ENCODE data around the gene SOX6. TPM values are rescaled to one million over a fixed set of nuclear protein-coding genes. Genes with fewer than 3 reads are reported as not detected.

Gene SOX6
- total RNA-seq, 1 donor from 2014 or later = 1.4 TPM

DNA sequence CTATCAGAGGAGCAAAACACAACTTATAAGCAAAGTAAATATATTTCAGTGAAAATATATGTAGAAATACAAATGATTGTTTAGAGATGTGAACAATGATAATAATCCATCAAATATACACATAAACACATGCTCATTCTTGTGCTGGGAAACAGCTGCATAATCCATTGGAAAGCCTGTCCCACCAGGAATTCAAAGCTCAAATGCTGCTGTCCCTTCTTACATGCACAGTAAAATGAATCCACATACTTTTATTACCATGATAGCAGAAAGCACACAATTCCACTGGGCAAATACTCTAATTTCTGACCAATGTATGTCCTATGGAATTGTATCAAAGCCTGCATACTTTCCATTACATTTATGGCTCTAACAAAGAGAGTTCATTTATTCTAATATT lies 44.5 kb downstream of the SOX6 start:
- Mint-ChIP-seq H3K27ac (ENCODE audit: unreplicated experiment) (no peak overlapping the region), H3K9me3 (ENCODE audit: unreplicated experiment) (no peaks in the 10 kb centered on the region), H3K36me3 (ENCODE audit: unreplicated experiment) (no peaks in the 10 kb centered on the region), H3K4me3 (ENCODE audit: unreplicated experiment) (no peak overlapping the region), H3K4me1 (ENCODE audit: low read depth, unreplicated experiment) (no peaks in the 10 kb centered on the region), H3K27me3 (ENCODE audit: unreplicated experiment) (no peaks in the 10 kb centered on the region)
- no peak for DNase-seq
- TF ChIP-seq, protein P1, sequence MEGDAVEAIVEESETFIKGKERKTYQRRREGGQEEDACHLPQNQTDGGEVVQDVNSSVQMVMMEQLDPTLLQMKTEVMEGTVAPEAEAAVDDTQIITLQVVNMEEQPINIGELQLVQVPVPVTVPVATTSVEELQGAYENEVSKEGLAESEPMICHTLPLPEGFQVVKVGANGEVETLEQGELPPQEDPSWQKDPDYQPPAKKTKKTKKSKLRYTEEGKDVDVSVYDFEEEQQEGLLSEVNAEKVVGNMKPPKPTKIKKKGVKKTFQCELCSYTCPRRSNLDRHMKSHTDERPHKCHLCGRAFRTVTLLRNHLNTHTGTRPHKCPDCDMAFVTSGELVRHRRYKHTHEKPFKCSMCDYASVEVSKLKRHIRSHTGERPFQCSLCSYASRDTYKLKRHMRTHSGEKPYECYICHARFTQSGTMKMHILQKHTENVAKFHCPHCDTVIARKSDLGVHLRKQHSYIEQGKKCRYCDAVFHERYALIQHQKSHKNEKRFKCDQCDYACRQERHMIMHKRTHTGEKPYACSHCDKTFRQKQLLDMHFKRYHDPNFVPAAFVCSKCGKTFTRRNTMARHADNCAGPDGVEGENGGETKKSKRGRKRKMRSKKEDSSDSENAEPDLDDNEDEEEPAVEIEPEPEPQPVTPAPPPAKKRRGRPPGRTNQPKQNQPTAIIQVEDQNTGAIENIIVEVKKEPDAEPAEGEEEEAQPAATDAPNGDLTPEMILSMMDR (IDR thresholded peaks at IDR 0.05; ENCODE audit: partially characterized antibody, unreplicated experiment) = no peak

DNA sequence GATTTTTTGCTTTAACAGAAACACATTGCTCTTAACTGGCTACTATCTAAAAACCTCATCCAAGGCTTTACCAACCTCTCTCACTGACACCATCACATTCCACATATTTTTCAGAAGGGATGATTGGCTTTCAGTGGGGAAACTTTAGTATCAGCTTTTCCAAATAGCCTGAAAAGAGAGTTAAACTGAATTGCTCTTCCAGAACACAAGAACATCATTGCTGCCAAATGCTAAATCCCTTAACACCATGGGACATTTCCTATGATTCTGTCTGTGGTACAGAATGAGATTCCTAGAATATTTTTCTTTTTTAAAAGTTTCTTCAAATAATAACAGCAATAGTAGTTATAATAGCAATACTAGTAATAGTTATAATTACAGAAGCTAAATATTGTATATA lies 45.4 kb downstream of the SOX6 start:
- Mint-ChIP-seq H3K27me3 (ENCODE audit: unreplicated experiment) (no peaks in the 10 kb centered on the region), H3K4me3 (ENCODE audit: unreplicated experiment) (no peak overlapping the region), H3K9me3 (ENCODE audit: unreplicated experiment) (no peaks in the 10 kb centered on the region), H3K27ac (ENCODE audit: unreplicated experiment) (no peak overlapping the region), H3K36me3 (ENCODE audit: unreplicated experiment) (no peaks in the 10 kb centered on the region), H3K4me1 (ENCODE audit: low read depth, unreplicated experiment) (no peaks in the 10 kb centered on the region)
- no peak for DNase-seq
- TF ChIP-seq, protein P1 (IDR thresholded peaks at IDR 0.05; ENCODE audit: partially characterized antibody, unreplicated experiment) = no peak

DNA sequence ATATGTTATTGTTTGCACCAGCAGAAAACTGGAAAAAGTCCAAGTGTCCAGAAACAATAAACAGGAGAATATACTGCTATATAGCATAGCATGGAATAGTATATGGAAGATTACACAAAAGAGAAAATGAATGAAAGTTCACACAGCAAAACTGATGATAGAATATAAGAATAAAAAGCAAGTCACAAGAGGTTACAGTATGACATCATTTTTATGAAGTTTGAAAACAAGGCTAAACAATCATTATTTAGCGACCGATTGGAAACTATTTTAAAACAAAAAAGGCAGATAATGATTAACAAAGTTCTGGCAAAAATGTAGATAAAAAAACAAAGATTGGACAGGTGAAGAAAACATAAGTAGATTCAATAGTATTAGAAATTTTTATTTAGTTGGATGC lies 47.1 kb downstream of the SOX6 start:
- no peak for DNase-seq
- no peaks in the 10 kb centered on the region for H3K27me3 Mint-ChIP-seq (ENCODE audit: unreplicated experiment)
- TF ChIP-seq, protein P1 (IDR thresholded peaks at IDR 0.05; ENCODE audit: partially characterized antibody, unreplicated experiment) = no peak
- H3K27ac Mint-ChIP-seq (ENCODE audit: unreplicated experiment) = no peak overlapping the region
- H3K36me3 Mint-ChIP-seq (ENCODE audit: unreplicated experiment) = no peaks in the 10 kb centered on the region
- H3K9me3 Mint-ChIP-seq (ENCODE audit: unreplicated experiment) = no peaks in the 10 kb centered on the region
- no peaks in the 10 kb centered on the region for H3K4me1 Mint-ChIP-seq (ENCODE audit: low read depth, unreplicated experiment)
- H3K4me3 Mint-ChIP-seq (ENCODE audit: unreplicated experiment) = no peak overlapping the region

DNA sequence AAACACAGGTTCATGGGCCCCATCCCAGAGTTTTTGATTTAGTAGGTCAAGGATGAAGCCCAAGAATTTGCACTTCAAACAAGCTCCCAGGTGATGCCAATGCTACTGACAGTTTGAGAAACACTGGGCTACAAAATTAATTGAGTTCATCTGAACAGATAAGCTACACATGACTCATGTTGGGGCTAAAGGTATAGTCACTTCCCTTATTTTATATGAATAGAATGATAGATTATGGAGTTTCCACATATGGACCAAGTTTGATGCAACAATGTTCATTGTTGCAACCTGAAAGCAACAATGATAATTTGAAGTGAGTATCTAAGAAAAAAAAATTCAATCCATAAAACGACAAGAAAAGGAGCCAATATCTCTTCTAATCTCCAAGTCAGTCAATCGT lies 54.9 kb downstream of the SOX6 start:
- TF ChIP-seq, protein P1 (IDR thresholded peaks at IDR 0.05; ENCODE audit: partially characterized antibody, unreplicated experiment) = no peak
- Mint-ChIP-seq H3K36me3 (ENCODE audit: unreplicated experiment) (no peaks in the 10 kb centered on the region), H3K4me1 (ENCODE audit: low read depth, unreplicated experiment) (peaks cover 7% of the 10 kb centered on the region), H3K9me3 (ENCODE audit: unreplicated experiment) (no peaks in the 10 kb centered on the region), H3K4me3 (ENCODE audit: unreplicated experiment) (no peak overlapping the region), H3K27me3 (ENCODE audit: unreplicated experiment) (no peaks in the 10 kb centered on the region), H3K27ac (ENCODE audit: unreplicated experiment) (no peak overlapping the region)
- no peak for DNase-seq

DNA sequence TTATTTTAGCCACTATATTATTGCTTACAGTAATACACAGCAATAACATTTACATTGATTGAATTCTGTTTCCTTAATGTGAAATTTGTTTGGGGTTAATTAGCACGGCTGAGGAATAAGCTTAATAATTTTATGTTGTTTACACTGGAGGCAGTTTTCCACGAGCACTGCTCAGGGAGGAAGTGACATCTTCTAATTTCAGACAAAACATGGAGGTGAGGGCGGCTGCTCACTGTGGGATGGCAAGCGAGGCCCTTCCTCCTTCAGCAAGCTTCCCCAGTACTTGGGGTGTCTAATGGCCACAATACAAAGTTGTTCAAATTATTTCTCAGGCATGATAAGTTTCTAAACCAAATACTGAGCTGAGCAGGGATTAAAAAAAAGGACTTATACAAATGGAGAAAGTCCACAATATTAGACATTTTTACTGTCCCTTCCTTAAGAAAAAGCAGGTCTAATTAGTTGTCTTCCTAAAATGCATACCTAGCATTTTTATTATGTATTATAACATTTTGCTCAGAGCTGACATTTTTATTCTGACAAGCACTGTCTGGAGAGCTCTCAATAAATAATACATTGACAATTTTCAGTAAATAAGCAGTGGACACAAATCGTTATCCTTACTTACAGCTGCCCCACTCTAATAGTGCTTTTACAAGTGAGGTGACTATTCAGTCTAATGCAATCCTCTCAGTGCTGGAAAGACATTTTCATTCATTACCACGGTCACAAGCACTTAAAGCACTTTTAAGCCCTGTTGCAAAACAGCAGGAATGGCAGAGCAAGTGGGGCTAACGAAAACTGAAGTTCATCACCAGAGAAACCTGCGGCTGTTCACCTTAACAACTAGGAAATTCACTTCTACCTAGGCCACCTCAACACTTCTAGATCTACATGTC lies 56.2 kb downstream of the SOX6 start:
- DNase-seq = no peak
- Mint-ChIP-seq H3K27me3 (ENCODE audit: unreplicated experiment) (no peaks in the 10 kb centered on the region), H3K4me1 (ENCODE audit: low read depth, unreplicated experiment) (peaks cover 14% of the 10 kb centered on the region), H3K9me3 (ENCODE audit: unreplicated experiment) (no peaks in the 10 kb centered on the region), H3K36me3 (ENCODE audit: unreplicated experiment) (no peaks in the 10 kb centered on the region), H3K27ac (ENCODE audit: unreplicated experiment) (no peak overlapping the region), H3K4me3 (ENCODE audit: unreplicated experiment) (no peak overlapping the region)
- TF ChIP-seq, protein P1 (IDR thresholded peaks at IDR 0.05; ENCODE audit: partially characterized antibody, unreplicated experiment) = no peak
